MCF 10A (cell line): ENCODE measurements around the gene GEMIN7. TPM values are rescaled to one million over a fixed set of nuclear protein-coding genes. Genes with fewer than 3 reads are reported as not detected.

Source experiments
- BruUV-seq: library from RNA; stranded (reverse); fragments of 400-500 nt; replicated peaks from 2 replicates; lab custom pipeline; 2021; lab: Mats Ljungman, UMichigan
- CTCF ChIA-PET: fragments of 300-600 bp; sonication (Branson Sonifier 250); formaldehyde crosslinking; extraction: SDS; loops from one replicate; lab custom pipeline; 2021; ENCODE audit warnings: antibody characterized with exemption, inconsistent platforms; lab: Yijun Ruan, JAX
- POLR2A ChIA-PET: fragments of 300-600, 350-650 bp; sonication (Branson Sonifier 250); formaldehyde crosslinking; extraction: SDS; loops from one replicate; lab custom pipeline; 2020; ENCODE audit warnings: antibody characterized with exemption, inconsistent platforms; lab: Yijun Ruan, JAX
- DNase-seq: peaks from one replicate; pipeline ENCODE4 v3.0.0-alpha.2; 2018; ENCODE audit not compliant: unreplicated experiment
- H3K27ac Mint-ChIP-seq: one replicate; pipeline ENCODE4 v1.8.0; 2022; ENCODE audit warnings: mild to moderate bottlenecking, low read depth, mixed read lengths; ENCODE audit not compliant: unreplicated experiment
- H3K27me3 Mint-ChIP-seq: one replicate; pipeline ENCODE4 v1.8.0; 2022; ENCODE audit warnings: mixed read lengths; ENCODE audit not compliant: insufficient read depth, unreplicated experiment
- H3K36me3 Mint-ChIP-seq: one replicate; pipeline ENCODE4 v1.8.0; 2022; ENCODE audit warnings: mild to moderate bottlenecking, moderate library complexity, mixed read lengths; ENCODE audit not compliant: insufficient read depth, unreplicated experiment
- H3K4me1 Mint-ChIP-seq: one replicate; pipeline ENCODE4 v1.8.0; 2022; ENCODE audit warnings: mixed read lengths; ENCODE audit not compliant: insufficient read depth, unreplicated experiment
- H3K4me3 Mint-ChIP-seq: one replicate; pipeline ENCODE4 v1.8.0; 2022; ENCODE audit warnings: mild to moderate bottlenecking, moderate library complexity, mixed read lengths; ENCODE audit not compliant: unreplicated experiment
- H3K9me3 Mint-ChIP-seq: one replicate; pipeline ENCODE4 v1.8.0; 2022; ENCODE audit warnings: mixed read lengths; ENCODE audit not compliant: unreplicated experiment
- CTCF ChIP-seq: fragments of 200-600 bp; IDR thresholded peaks from one replicate; pipeline ENCODE4 v1.8.0; 2022; ENCODE audit warnings: antibody characterized with exemption, mild to moderate bottlenecking; ENCODE audit not compliant: unreplicated experiment
- intact Hi-C: fragments of 100-400 bp; cut with micrococcal nuclease; formaldehyde crosslinking; loops from 2 replicates; pipeline ENCODE4 v1.14.1; 2022
- total RNA-seq: library from RNA; stranded (reverse); gene quantifications from 2 replicates; pipeline ENCODE4 v1.2.3, GENCODE V29; 2022

GEMIN7 gene
- total RNA-seq, 1 experiment from 2014 or later = 21.0 TPM

- BruUV-seq = TSS peak; percentile 43
- peaks cover 73% of the 10 kb centered on the region for H3K36me3 Mint-ChIP-seq
- CTCF ChIA-PET = interaction anchor here (0.5 to 2.1 kb wide), 10 partner anchors 12 to 979 kb away, joined by 3 to 5 read pairs (median 3); partner anchors contain the start of gene GEMIN7
- POLR2A ChIA-PET = interaction anchor here (1.0 to 3.1 kb wide), 7 partner anchors 32 to 191 kb away, joined by 3 to 22 read pairs (median 13); partner anchors contain the start of genes BLOC1S3, GEMIN7, PPP1R37 and RELB
- H3K4me1 Mint-ChIP-seq = peaks cover 22% of the 10 kb centered on the region
- DNase-seq = no peak
- H3K27ac Mint-ChIP-seq = peak overlapping the region; percentile 99
- no peaks in the 10 kb centered on the region for H3K9me3 Mint-ChIP-seq
- TF ChIP-seq CTCF = no peak
- no peaks in the 10 kb centered on the region for H3K27me3 Mint-ChIP-seq
- H3K4me3 Mint-ChIP-seq = peak overlapping the region; percentile 95
- intact Hi-C loops = no loop called here
These were observed 38.8 kb upstream of the GEMIN7 start for GRCh38 chr19:45040059-45040771.

- intact Hi-C loops = no loop called here
- H3K9me3 Mint-ChIP-seq = no peaks in the 10 kb centered on the region
- H3K27ac Mint-ChIP-seq = no peak overlapping the region
- no peak for TF ChIP-seq CTCF
- POLR2A ChIA-PET = interaction anchor here (1.1 kb wide), 1 partner anchor 27 kb away, joined by 3 read pairs; no protein-coding TSS in a partner anchor
- H3K4me3 Mint-ChIP-seq = peak overlapping the region; percentile 38
- H3K4me1 Mint-ChIP-seq = peaks cover 22% of the 10 kb centered on the region
- BruUV-seq = no TSS peak
- CTCF ChIA-PET = interaction anchor here (0.5 to 1.1 kb wide), 5 partner anchors 13 to 794 kb away, joined by 3 to 4 read pairs (median 3); partner anchors contain the start of gene ZNF296
- DNase-seq = no peak
- peaks cover 80% of the 10 kb centered on the region for H3K36me3 Mint-ChIP-seq
- H3K27me3 Mint-ChIP-seq = no peaks in the 10 kb centered on the region
These were observed 37.9 kb upstream of the GEMIN7 start for GRCh38 chr19:45041125-45041524.

GRCh38 chr19:45045671-45046353 lies 33.2 kb upstream of the GEMIN7 start:
- no peak for TF ChIP-seq CTCF
- no peak for DNase-seq
- Mint-ChIP-seq H3K4me3 (no peak overlapping the region), H3K27ac (no peak overlapping the region), H3K27me3 (no peaks in the 10 kb centered on the region), H3K9me3 (no peaks in the 10 kb centered on the region), H3K4me1 (peaks cover 26% of the 10 kb centered on the region), H3K36me3 (peaks cover 81% of the 10 kb centered on the region)
- intact Hi-C loops = no loop called here
- CTCF ChIA-PET = interaction anchor here (0.6 to 4.4 kb wide), 2 partner anchors 14 to 1518 kb away, joined by 4 to 24 read pairs; no protein-coding TSS in a partner anchor
- BruUV-seq = no TSS peak
- POLR2A ChIA-PET = interaction anchor here (1.1 kb wide), 1 partner anchor 46 kb away, joined by 7 read pairs; no protein-coding TSS in a partner anchor

- Mint-ChIP-seq H3K4me1 (peaks cover 24% of the 10 kb centered on the region), H3K27me3 (no peaks in the 10 kb centered on the region), H3K9me3 (no peaks in the 10 kb centered on the region), H3K4me3 (no peak overlapping the region), H3K27ac (no peak overlapping the region), H3K36me3 (peaks cover 81% of the 10 kb centered on the region)
- BruUV-seq = no TSS peak
- intact Hi-C loops = no loop called here
- ChIA-PET POLR2A (interaction anchor here (0.7 kb wide), 1 partner anchor 336 kb away, joined by 3 read pairs; no protein-coding TSS in a partner anchor), CTCF (interaction anchor here (4.4 kb wide), 1 partner anchor 14 kb away, joined by 24 read pairs; no protein-coding TSS in a partner anchor)
- no peak for TF ChIP-seq CTCF
- no peak for DNase-seq
These were observed 32.7 kb upstream of the GEMIN7 start for GRCh38 chr19:45046355-45046754.
